Trophoblast cell (in vitro differentiated cells and primary cell): ENCODE measurements around the gene MGMT.

ENCODE experiments used
- DNase-seq, 2 donors: peaks; one replicate each; pipeline ENCODE4 v3.0.0-alpha.2; 2016
- H2AFZ ChIP-seq: 2 replicates; pipeline ENCODE4 v1.6.1; 2013; ENCODE audit warnings: low read length, moderate library complexity, mild to moderate bottlenecking; ENCODE audit not compliant: insufficient read depth, poor library complexity
- H2AK5ac ChIP-seq: 2 replicates; pipeline ENCODE4 v1.6.1; 2013; ENCODE audit warnings: mild to moderate bottlenecking, low read length
- H2BK120ac ChIP-seq: 2 replicates; pipeline ENCODE4 v1.6.1; 2013; ENCODE audit warnings: low read length, mild to moderate bottlenecking, moderate library complexity; ENCODE audit not compliant: insufficient read depth, poor library complexity
- H2BK12ac ChIP-seq: 2 replicates; pipeline ENCODE4 v1.6.1; 2013; ENCODE audit warnings: mild to moderate bottlenecking, low read length, moderate library complexity
- H2BK5ac ChIP-seq: 2 replicates; pipeline ENCODE4 v1.6.1; 2013; ENCODE audit warnings: low read length, low read depth, moderate library complexity, mild to moderate bottlenecking; ENCODE audit not compliant: poor library complexity
- H3K14ac ChIP-seq: 2 replicates; pipeline ENCODE4 v1.6.1; 2013; ENCODE audit warnings: mild to moderate bottlenecking, low read length
- H3K18ac ChIP-seq: 2 replicates; pipeline ENCODE4 v1.6.1; 2013; ENCODE audit warnings: mild to moderate bottlenecking, low read length
- H3K23ac ChIP-seq: 2 replicates; pipeline ENCODE4 v1.6.1; 2013; ENCODE audit warnings: low read length
- H3K27ac ChIP-seq: 2 replicates; pipeline ENCODE4 v1.5.1; 2013; ENCODE audit warnings: low read depth, mild to moderate bottlenecking, inconsistent platforms, low read length, moderate library complexity
- H3K27me3 ChIP-seq: 2 replicates; pipeline ENCODE4 v1.6.1; 2013; ENCODE audit warnings: inconsistent platforms, mild to moderate bottlenecking, low read length, moderate library complexity; ENCODE audit not compliant: insufficient read depth
- H3K36me3 ChIP-seq, 2 experiments: 1 replicate in 1 of 2; 2 replicates in 1 of 2; pipeline ENCODE4 v1.6.1; 2013; ENCODE audit warnings: low read length in 2 of 2, mild to moderate bottlenecking in 2 of 2, moderate library complexity in 1 of 2; ENCODE audit not compliant: insufficient read depth in 2 of 2, control insufficient read depth in 1 of 2
- H3K4ac ChIP-seq: 2 replicates; pipeline ENCODE4 v1.6.1; 2013; ENCODE audit warnings: low read depth, mild to moderate bottlenecking, low read length, moderate library complexity
- H3K4me1 ChIP-seq, 2 experiments: 1 replicate in 1 of 2; 2 replicates in 1 of 2; pipeline ENCODE4 v1.6.1; 2013; ENCODE audit warnings: low read length in 2 of 2, mild to moderate bottlenecking in 2 of 2, moderate library complexity in 1 of 2; ENCODE audit not compliant: insufficient read depth in 2 of 2, control insufficient read depth in 1 of 2
- H3K4me2 ChIP-seq: 2 replicates; pipeline ENCODE4 v1.6.1; 2013; ENCODE audit warnings: inconsistent platforms, mild to moderate bottlenecking, low read length, moderate library complexity
- H3K4me3 ChIP-seq: 2 replicates; pipeline ENCODE4 v1.5.1; 2013; ENCODE audit warnings: mild to moderate bottlenecking, low read depth, low read length, inconsistent platforms
- H3K79me1 ChIP-seq: one replicate; pipeline ENCODE4 v1.6.1; 2013; ENCODE audit warnings: low read length
- H3K79me2 ChIP-seq: 2 replicates; pipeline ENCODE4 v1.6.1; 2013; ENCODE audit warnings: low read length, mild to moderate bottlenecking; ENCODE audit not compliant: control insufficient read depth, insufficient read depth, poor library complexity
- H3K9ac ChIP-seq: 2 replicates; pipeline ENCODE4 v1.6.1; 2013; ENCODE audit warnings: mild to moderate bottlenecking, low read length
- H3K9me3 ChIP-seq: 2 replicates; pipeline ENCODE4 v1.6.1; 2013; ENCODE audit warnings: low read depth, mild to moderate bottlenecking, control low read depth, inconsistent platforms, low read length; ENCODE audit not compliant: insufficient read depth
- H4K12ac ChIP-seq: 2 replicates; pipeline ENCODE4 v1.6.1; 2013; ENCODE audit warnings: low read depth, mild to moderate bottlenecking, low read length, moderate library complexity
- H4K8ac ChIP-seq: 2 replicates; pipeline ENCODE4 v1.6.1; 2013; ENCODE audit warnings: low read depth, mild to moderate bottlenecking, low read length, moderate library complexity
- H4K91ac ChIP-seq: one replicate; pipeline ENCODE4 v1.6.1; 2013; ENCODE audit warnings: low read depth, mild to moderate bottlenecking, low read length, moderate library complexity
- WGBS: extraction: QIAGEN DNeasy Blood & Tissue Kit; methylation state at CpG from one replicate; pipeline ENCODE4 v1.1.7; 2013; ENCODE audit warnings: missing lambda C conversion rate; ENCODE audit not compliant: insufficient read length, insufficient coverage; ENCODE audit errors: extremely low coverage; 5-methylcytosine and 5-hydroxymethylcytosine counted together

The MGMT gene

DNA sequence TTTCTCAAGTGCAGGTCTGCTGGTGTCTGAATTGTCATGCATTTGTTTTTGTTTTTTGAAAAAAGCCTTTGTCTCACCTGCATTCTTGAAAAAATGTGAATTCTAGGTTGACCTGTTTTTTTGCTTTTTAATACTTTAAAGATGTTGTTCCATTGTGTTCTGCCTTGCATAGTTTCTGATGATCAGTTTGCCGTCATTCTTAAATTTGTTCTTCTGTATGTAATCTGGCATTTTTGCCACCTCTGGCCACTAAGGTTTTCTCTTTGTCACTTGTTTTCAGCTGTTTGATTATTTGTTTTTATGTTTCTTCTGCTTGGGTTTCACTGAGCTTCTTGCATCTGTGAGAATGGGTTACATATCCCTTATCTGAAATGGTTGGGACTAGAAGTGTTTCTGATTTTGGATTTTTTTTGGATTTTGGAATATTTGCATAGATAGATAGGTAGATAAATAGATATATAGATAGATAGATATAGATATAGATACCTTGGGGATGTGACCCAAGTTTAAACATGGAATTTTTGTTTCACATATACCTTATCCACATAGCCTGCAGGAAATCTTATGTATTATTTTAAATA lies 16.5 kb downstream of the MGMT start:
- Histone ChIP-seq H4K91ac (no peak overlapping the region), H3K36me3 (peaks cover 0 to 3% of the 10 kb centered on the region in 2 experiments), H3K79me1 (no peaks in the 10 kb centered on the region), H3K4me2 (no peak overlapping the region), H2AFZ (no peak overlapping the region), H3K14ac (no peak overlapping the region), H3K4me1 (no peaks in the 10 kb centered on the region), H4K12ac (no peak overlapping the region), H2BK12ac (no peak overlapping the region), H2BK5ac (no peak overlapping the region), H3K9me3 (peaks cover 4% of the 10 kb centered on the region), H3K9ac (no peak overlapping the region), H3K27me3 (no peaks in the 10 kb centered on the region), H3K27ac (no peak overlapping the region), H2AK5ac (no peak overlapping the region), H3K23ac (no peak overlapping the region), H4K8ac (no peak overlapping the region), H3K4ac (no peak overlapping the region), H2BK120ac (no peak overlapping the region), H3K79me2 (no peaks in the 10 kb centered on the region), H3K4me3 (no peak overlapping the region), H3K18ac (no peak overlapping the region)
- WGBS: no CpG with 5 or more reads among the region's 1 CpG
- DNase-seq: no peak

- H2BK12ac ChIP-seq: no peak overlapping the region
- H3K18ac ChIP-seq: no peak overlapping the region
- peaks cover 0 to 3% of the 10 kb centered on the region in 2 experiments for H3K36me3 ChIP-seq
- H3K9me3 ChIP-seq: peaks cover 2% of the 10 kb centered on the region
- no peak overlapping the region for H2BK120ac ChIP-seq
- no peaks in the 10 kb centered on the region for H3K79me2 ChIP-seq
- no peaks in the 10 kb centered on the region for H3K27me3 ChIP-seq
- H2BK5ac ChIP-seq: no peak overlapping the region
- no peak overlapping the region for H3K9ac ChIP-seq
- no peak overlapping the region for H3K4ac ChIP-seq
- H4K12ac ChIP-seq: no peak overlapping the region
- no peak overlapping the region for H4K8ac ChIP-seq
- H2AK5ac ChIP-seq: no peak overlapping the region
- H3K27ac ChIP-seq: no peak overlapping the region
- H3K14ac ChIP-seq: no peak overlapping the region
- no peak overlapping the region for H3K4me3 ChIP-seq
- no peak overlapping the region for H3K23ac ChIP-seq
- DNase-seq: no peak
- H3K4me1 ChIP-seq: no peaks in the 10 kb centered on the region
- no peak overlapping the region for H2AFZ ChIP-seq
- H4K91ac ChIP-seq: no peak overlapping the region
- WGBS: no CpG with 5 or more reads among the region's 3 CpGs
- no peaks in the 10 kb centered on the region for H3K79me1 ChIP-seq
- no peak overlapping the region for H3K4me2 ChIP-seq
These were observed 19.8 kb downstream of the MGMT start for GRCh38 chr10:129486805-129487204.

DNA sequence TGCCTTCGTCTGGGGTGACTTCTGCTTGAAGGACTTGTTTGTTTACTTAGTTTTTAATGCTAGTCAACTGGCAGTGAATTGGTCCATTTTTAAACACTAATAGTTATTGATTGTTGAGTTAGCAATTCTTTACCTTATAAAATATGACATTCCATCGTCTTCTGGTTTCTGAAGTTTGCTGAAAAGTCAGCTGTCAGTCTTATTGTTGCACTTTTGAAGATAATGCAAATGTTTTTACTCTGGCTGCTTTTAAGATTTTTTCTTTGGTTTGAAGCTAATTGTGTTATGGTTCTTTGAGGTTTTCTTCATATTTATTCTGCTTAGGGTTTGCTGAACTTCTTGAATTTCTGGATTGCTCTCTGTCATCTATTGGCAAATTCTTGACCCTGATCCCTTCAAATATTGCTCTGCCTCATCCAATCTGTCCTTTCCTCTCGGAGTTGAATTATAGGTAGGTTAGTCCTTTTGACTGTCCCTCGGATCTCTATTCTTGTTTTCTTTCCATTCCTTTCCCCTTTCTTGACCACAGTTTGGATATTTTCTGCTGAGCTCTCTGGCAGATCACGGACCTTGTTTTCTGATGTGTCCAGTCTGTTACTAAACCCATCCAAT lies 24.2 kb downstream of the MGMT start:
- Histone ChIP-seq H3K79me2 (no peaks in the 10 kb centered on the region), H2AK5ac (no peak overlapping the region), H2BK12ac (no peak overlapping the region), H3K4ac (no peak overlapping the region), H3K4me1 (peaks cover 4% of the 10 kb centered on the region in 2 experiments), H3K18ac (no peak overlapping the region), H2AFZ (no peak overlapping the region), H4K8ac (no peak overlapping the region), H3K4me2 (no peak overlapping the region), H2BK120ac (no peak overlapping the region), H3K4me3 (no peak overlapping the region), H3K79me1 (peaks cover 3% of the 10 kb centered on the region), H3K14ac (no peak overlapping the region), H4K12ac (no peak overlapping the region), H3K27ac (no peak overlapping the region), H3K27me3 (no peaks in the 10 kb centered on the region), H4K91ac (no peak overlapping the region), H3K36me3 (no peaks in the 10 kb centered on the region), H2BK5ac (no peak overlapping the region), H3K23ac (no peak overlapping the region), H3K9me3 (peaks cover 7% of the 10 kb centered on the region), H3K9ac (no peak overlapping the region)
- peak in 1 of 2 donors; percentile 19 for DNase-seq
- WGBS: no CpG with 5 or more reads among the region's 5 CpGs

GRCh38 chr10:129494176-129494575 lies 27.1 kb downstream of the MGMT start:
- Histone ChIP-seq H2BK120ac (peak overlapping the region; percentile 89), H3K27me3 (no peaks in the 10 kb centered on the region), H3K4me1 (peaks cover 4 to 6% of the 10 kb centered on the region in 2 experiments), H3K27ac (peak overlapping the region; percentile 70), H4K8ac (no peak overlapping the region), H3K36me3 (no peaks in the 10 kb centered on the region), H3K79me2 (no peaks in the 10 kb centered on the region), H4K12ac (no peak overlapping the region), H2AFZ (no peak overlapping the region), H3K23ac (no peak overlapping the region), H3K4me2 (no peak overlapping the region), H2BK5ac (peak overlapping the region; percentile 59), H3K9me3 (peaks cover 12% of the 10 kb centered on the region), H3K9ac (no peak overlapping the region), H3K18ac (peak overlapping the region; percentile 92), H3K4me3 (no peak overlapping the region), H4K91ac (peak overlapping the region; percentile 71), H3K4ac (peak overlapping the region; percentile 84), H3K14ac (peak overlapping the region; percentile 80), H2AK5ac (peak overlapping the region; percentile 80), H2BK12ac (peak overlapping the region; percentile 82), H3K79me1 (peaks cover 5% of the 10 kb centered on the region)
- no peak for DNase-seq
- no CpG with 5 or more reads among the region's 3 CpGs for WGBS
